DOHH2 (cell line): ENCODE measurements around the gene UMODL1.

ENCODE experiments used
- H3F3A ChIP-seq: fragments of 200-600 bp; sonication (generic), shearing (Covaris generic); 2 replicates; pipeline ENCODE4 v1.6.0; 2016; ENCODE audit warnings: antibody characterized with exemption, mild to moderate bottlenecking; ENCODE audit not compliant: control insufficient read depth, insufficient read depth
- H3K27ac ChIP-seq: fragments of 200-600 bp; sonication (generic); 2 replicates; pipeline ENCODE4 v1.5.1; 2014; ENCODE audit warnings: low read depth, mild to moderate bottlenecking, low read length, moderate library complexity
- H3K27me3 ChIP-seq: fragments of 200-600 bp; sonication (generic); 2 replicates; pipeline ENCODE4 v1.6.1; 2014; ENCODE audit warnings: mild to moderate bottlenecking, low read length, mixed read lengths; ENCODE audit not compliant: control insufficient read depth
- H3K36me3 ChIP-seq: fragments of 200-600 bp; sonication (generic); 2 replicates; pipeline ENCODE4 v1.6.1; 2014; ENCODE audit warnings: mild to moderate bottlenecking, low read length, moderate library complexity, mixed read lengths; ENCODE audit not compliant: control insufficient read depth
- H3K4me1 ChIP-seq: fragments of 200-600 bp; sonication (generic); 2 replicates; pipeline ENCODE4 v1.6.1; 2014; ENCODE audit warnings: mild to moderate bottlenecking, low read length, mixed read lengths; ENCODE audit not compliant: control insufficient read depth
- H3K4me2 ChIP-seq: fragments of 200-600 bp; sonication (generic); 2 replicates; pipeline ENCODE4 v1.6.0; 2014; ENCODE audit warnings: mild to moderate bottlenecking, low read length, moderate library complexity
- H3K4me3 ChIP-seq: fragments of 200-600 bp; sonication (generic); 2 replicates; pipeline ENCODE4 v1.5.1; 2014; ENCODE audit warnings: mild to moderate bottlenecking, low read length, mixed read lengths
- H3K79me2 ChIP-seq: fragments of 200-600 bp; sonication (generic); 2 replicates; pipeline ENCODE4 v1.6.1; 2014; ENCODE audit warnings: mild to moderate bottlenecking, low read length, mixed read lengths; ENCODE audit not compliant: control insufficient read depth
- H3K9me2 ChIP-seq: fragments of 200-600 bp; sonication (generic); replicated peaks from 2 replicates; pipeline ENCODE4 v1.6.1; 2014; ENCODE audit warnings: mild to moderate bottlenecking, low read length, mixed read lengths; ENCODE audit not compliant: control insufficient read depth
- H3K9me3 ChIP-seq: fragments of 200-600 bp; sonication (generic); 2 replicates; pipeline ENCODE4 v1.6.1; 2014; ENCODE audit warnings: antibody characterized with exemption, low read length, mixed read lengths; ENCODE audit not compliant: control insufficient read depth, insufficient read depth
- H4K20me1 ChIP-seq: fragments of 200-600 bp; sonication (generic); 2 replicates; pipeline ENCODE4 v1.6.0; 2014; ENCODE audit warnings: low read depth, mild to moderate bottlenecking, antibody characterized with exemption, low read length, moderate library complexity; ENCODE audit not compliant: control insufficient read depth, insufficient read depth
- CTCF ChIP-seq: fragments of 200-600 bp; sonication (generic); IDR thresholded peaks from one replicate; pipeline ENCODE4 v1.5.1; 2014; ENCODE audit warnings: antibody characterized with exemption, mild to moderate bottlenecking, low read depth, low read length; ENCODE audit not compliant: poor library complexity, severe bottlenecking
- EZH2phosphoT487 ChIP-seq: fragments of 200-600 bp; sonication (generic); IDR thresholded peaks from 2 replicates; pipeline ENCODE4 v1.6.1; 2017; ENCODE audit warnings: borderline replicate concordance, mild to moderate bottlenecking, antibody characterized with exemption, low read length, moderate library complexity, mixed read lengths

Gene UMODL1

GRCh38 chr21:42111811-42112210 is 40.7 kb downstream of the UMODL1 start:
- Histone ChIP-seq H3K27me3 (peaks cover 3% of the 10 kb centered on the region; the same call in 1 of the 2 replicates), H3K4me1 (peaks cover 47% of the 10 kb centered on the region), H3F3A (peaks cover 2% of the 10 kb centered on the region; the same call in 1 of the 2 replicates), H3K79me2 (no peaks in the 10 kb centered on the region), H4K20me1 (no peaks in the 10 kb centered on the region), H3K27ac (no peak overlapping the region), H3K36me3 (no peaks in the 10 kb centered on the region), H3K4me2 (no peak overlapping the region), H3K9me2 (no peaks in the 10 kb centered on the region), H3K4me3 (no peak overlapping the region), H3K9me3 (no peaks in the 10 kb centered on the region)
- no peak for TF ChIP-seq CTCF
- TF ChIP-seq EZH2phosphoT487: no peak

- Histone ChIP-seq H3K27me3 (peaks cover 3% of the 10 kb centered on the region; the same call in 1 of the 2 replicates), H4K20me1 (no peaks in the 10 kb centered on the region)
Measured at GRCh38 chr21:42112238-42112637, 41.1 kb downstream of the UMODL1 start.

GRCh38 chr21:42112857-42113256 is 41.7 kb downstream of the UMODL1 start:
- no peak overlapping the region for H3K27ac ChIP-seq
- no peaks in the 10 kb centered on the region for H3K79me2 ChIP-seq
- TF ChIP-seq EZH2phosphoT487 (no peak), CTCF (no peak)
- no peaks in the 10 kb centered on the region for H3K9me2 ChIP-seq
- H3K9me3 ChIP-seq: no peaks in the 10 kb centered on the region
- H4K20me1 ChIP-seq: no peaks in the 10 kb centered on the region
- H3K4me2 ChIP-seq: no peak overlapping the region
- peaks cover 2% of the 10 kb centered on the region; the same call in 1 of the 2 replicates for H3F3A ChIP-seq
- no peaks in the 10 kb centered on the region for H3K36me3 ChIP-seq
- peaks cover 3% of the 10 kb centered on the region; the same call in 1 of the 2 replicates for H3K27me3 ChIP-seq
- H3K4me3 ChIP-seq: no peak overlapping the region
- H3K4me1 ChIP-seq: peaks cover 49% of the 10 kb centered on the region

More at GRCh38 chr21:42112238-42112637, 41.1 kb downstream of the UMODL1 start:
- H3F3A ChIP-seq: peaks cover 2% of the 10 kb centered on the region; the same call in 1 of the 2 replicates
- no peak overlapping the region for H3K4me2 ChIP-seq
- TF ChIP-seq EZH2phosphoT487 (no peak), CTCF (no peak)
- H3K79me2 ChIP-seq: no peaks in the 10 kb centered on the region
- H3K4me1 ChIP-seq: peaks cover 49% of the 10 kb centered on the region
- no peak overlapping the region for H3K4me3 ChIP-seq
- H3K9me3 ChIP-seq: no peaks in the 10 kb centered on the region
- H3K36me3 ChIP-seq: no peaks in the 10 kb centered on the region
- no peak overlapping the region for H3K27ac ChIP-seq
- no peaks in the 10 kb centered on the region for H3K9me2 ChIP-seq
